ENCODE measurements around the gene SMIM13.

The SMIM13 gene

GRCh38 chr6:11064836-11065235 lies 28.8 kb upstream of the SMIM13 start:
- H3K4me3 ChIP-seq (ENCODE audit: low read depth in 1 of 2, low read length in 2 of 2): no peak overlapping the region
- H3K36me3 ChIP-seq (ENCODE audit: insufficient read depth, low read length): no peaks in the 10 kb centered on the region
- H4K20me1 ChIP-seq (ENCODE audit: insufficient read depth, low read length): no peaks in the 10 kb centered on the region
- no peaks in the 10 kb centered on the region for H3K79me2 ChIP-seq (ENCODE audit: insufficient read depth, low read length)
- no peak for TF ChIP-seq EZH2 (IDR thresholded peaks at IDR 0.05; ENCODE audit: borderline replicate concordance, low read depth, low read length, severe bottlenecking)
- TF ChIP-seq, protein P1, sequence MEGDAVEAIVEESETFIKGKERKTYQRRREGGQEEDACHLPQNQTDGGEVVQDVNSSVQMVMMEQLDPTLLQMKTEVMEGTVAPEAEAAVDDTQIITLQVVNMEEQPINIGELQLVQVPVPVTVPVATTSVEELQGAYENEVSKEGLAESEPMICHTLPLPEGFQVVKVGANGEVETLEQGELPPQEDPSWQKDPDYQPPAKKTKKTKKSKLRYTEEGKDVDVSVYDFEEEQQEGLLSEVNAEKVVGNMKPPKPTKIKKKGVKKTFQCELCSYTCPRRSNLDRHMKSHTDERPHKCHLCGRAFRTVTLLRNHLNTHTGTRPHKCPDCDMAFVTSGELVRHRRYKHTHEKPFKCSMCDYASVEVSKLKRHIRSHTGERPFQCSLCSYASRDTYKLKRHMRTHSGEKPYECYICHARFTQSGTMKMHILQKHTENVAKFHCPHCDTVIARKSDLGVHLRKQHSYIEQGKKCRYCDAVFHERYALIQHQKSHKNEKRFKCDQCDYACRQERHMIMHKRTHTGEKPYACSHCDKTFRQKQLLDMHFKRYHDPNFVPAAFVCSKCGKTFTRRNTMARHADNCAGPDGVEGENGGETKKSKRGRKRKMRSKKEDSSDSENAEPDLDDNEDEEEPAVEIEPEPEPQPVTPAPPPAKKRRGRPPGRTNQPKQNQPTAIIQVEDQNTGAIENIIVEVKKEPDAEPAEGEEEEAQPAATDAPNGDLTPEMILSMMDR (IDR thresholded peaks at IDR 0.05; ENCODE audit: borderline replicate concordance, extremely low read depth, low read length, poor library complexity, severe bottlenecking): no peak
- no peaks in the 10 kb centered on the region for H3K4me1 ChIP-seq (ENCODE audit: insufficient read depth, low read length)
- no peak overlapping the region for H3K9ac ChIP-seq (ENCODE audit: low read depth, low read length)
- no peaks in the 10 kb centered on the region for H3K9me3 ChIP-seq (ENCODE audit: insufficient read depth, low read length, severe bottlenecking)
- no peak overlapping the region for H3K27ac ChIP-seq (ENCODE audit: low read length)
- peaks cover 4% of the 10 kb centered on the region for H3K27me3 ChIP-seq (ENCODE audit: insufficient read depth, low read length, poor library complexity)
- no peak overlapping the region for H3K4me2 ChIP-seq (ENCODE audit: insufficient read depth, low read length)
- no peak for DNase-seq
- no peak overlapping the region for H2AFZ ChIP-seq (ENCODE audit: low read depth, low read length)
- ATAC-seq (ENCODE audit: insufficient read depth, low read depth): no peak

- Histone ChIP-seq H3K27me3 (ENCODE audit: insufficient read depth, low read length, poor library complexity) (peaks cover 4% of the 10 kb centered on the region), H3K4me3 (ENCODE audit: low read depth in 1 of 2, low read length in 2 of 2) (no peak overlapping the region), H3K27ac (ENCODE audit: low read length) (no peak overlapping the region), H2AFZ (ENCODE audit: low read depth, low read length) (no peak overlapping the region), H4K20me1 (ENCODE audit: insufficient read depth, low read length) (no peaks in the 10 kb centered on the region), H3K4me2 (ENCODE audit: insufficient read depth, low read length) (no peak overlapping the region), H3K79me2 (ENCODE audit: insufficient read depth, low read length) (no peaks in the 10 kb centered on the region), H3K9me3 (ENCODE audit: insufficient read depth, low read length, severe bottlenecking) (no peaks in the 10 kb centered on the region), H3K36me3 (ENCODE audit: insufficient read depth, low read length) (no peaks in the 10 kb centered on the region), H3K9ac (ENCODE audit: low read depth, low read length) (no peak overlapping the region), H3K4me1 (ENCODE audit: insufficient read depth, low read length) (no peaks in the 10 kb centered on the region)
- TF ChIP-seq EZH2 (IDR thresholded peaks at IDR 0.05; ENCODE audit: borderline replicate concordance, low read depth, low read length, severe bottlenecking): no peak
- TF ChIP-seq, protein P1 (IDR thresholded peaks at IDR 0.05; ENCODE audit: borderline replicate concordance, extremely low read depth, low read length, poor library complexity, severe bottlenecking): no peak
- ATAC-seq (ENCODE audit: insufficient read depth, low read depth) (no peak), DNase-seq (no peak)
These were observed 28.0 kb upstream of the SMIM13 start for GRCh38 chr6:11065436-11066202.

DNA sequence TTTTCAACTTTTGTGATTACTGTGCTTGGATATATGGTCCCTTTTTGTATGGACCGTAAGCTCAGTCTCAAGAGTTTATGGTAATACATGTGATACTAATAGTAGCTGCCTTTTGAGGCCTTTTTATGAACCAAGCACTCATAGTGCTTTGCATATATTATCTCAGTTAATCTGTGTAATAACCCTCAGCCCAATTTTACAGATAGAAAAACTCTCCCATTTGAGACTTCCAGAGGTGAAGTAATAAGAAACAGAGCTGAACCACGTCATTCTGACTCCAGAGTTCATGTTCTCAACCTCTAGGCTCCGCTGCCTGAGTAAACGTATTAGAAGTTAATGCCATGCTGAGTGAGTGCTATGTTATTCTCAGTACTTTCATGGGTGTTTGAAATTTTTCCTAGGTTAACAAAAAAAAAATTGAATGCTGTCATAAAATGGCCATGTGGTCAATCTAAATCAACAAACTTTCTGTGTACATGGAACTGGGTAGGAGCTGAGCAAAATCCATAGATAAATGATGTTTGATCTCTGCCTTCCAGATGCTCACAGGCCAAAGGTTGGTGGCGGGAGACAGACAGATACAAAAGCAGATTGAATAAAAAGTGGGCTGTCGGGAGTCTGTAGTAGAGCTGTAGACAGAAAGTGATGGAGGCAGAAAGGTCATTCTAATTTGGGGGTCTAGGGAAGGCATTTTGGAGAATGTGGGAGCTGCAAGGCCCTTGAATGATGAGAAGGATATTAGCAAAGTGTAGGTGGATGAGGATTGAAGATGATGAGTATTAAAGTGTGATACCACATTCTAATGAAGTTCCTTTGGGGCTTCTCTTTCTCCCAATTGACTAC lies 26.9 kb upstream of the SMIM13 start:
- no peaks in the 10 kb centered on the region for H3K79me2 ChIP-seq (ENCODE audit: insufficient read depth, low read length)
- H3K36me3 ChIP-seq (ENCODE audit: insufficient read depth, low read length): no peaks in the 10 kb centered on the region
- no peak overlapping the region for H3K4me2 ChIP-seq (ENCODE audit: insufficient read depth, low read length)
- TF ChIP-seq EZH2 (IDR thresholded peaks at IDR 0.05; ENCODE audit: borderline replicate concordance, low read depth, low read length, severe bottlenecking): no peak
- TF ChIP-seq, protein P1 (IDR thresholded peaks at IDR 0.05; ENCODE audit: borderline replicate concordance, extremely low read depth, low read length, poor library complexity, severe bottlenecking): no peak
- H3K4me1 ChIP-seq (ENCODE audit: insufficient read depth, low read length): no peaks in the 10 kb centered on the region
- ATAC-seq (ENCODE audit: insufficient read depth, low read depth) (no peak), DNase-seq (no peak)
- no peak overlapping the region for H3K27ac ChIP-seq (ENCODE audit: low read length)
- H3K4me3 ChIP-seq (ENCODE audit: low read depth in 1 of 2, low read length in 2 of 2): no peak overlapping the region
- no peak overlapping the region for H2AFZ ChIP-seq (ENCODE audit: low read depth, low read length)
- H3K9ac ChIP-seq (ENCODE audit: low read depth, low read length): no peak overlapping the region
- H3K9me3 ChIP-seq (ENCODE audit: insufficient read depth, low read length, severe bottlenecking): no peaks in the 10 kb centered on the region
- peaks cover 4% of the 10 kb centered on the region for H3K27me3 ChIP-seq (ENCODE audit: insufficient read depth, low read length, poor library complexity)
- H4K20me1 ChIP-seq (ENCODE audit: insufficient read depth, low read length): no peaks in the 10 kb centered on the region
